GM18511 (cell line): ENCODE measurements around the gene RPH3AL.

ENCODE experiments used
- ATAC-seq: cut with Tn5 transposase; IDR thresholded peaks from one replicate; pipeline ENCODE4 v1.9.1; 2021; ENCODE audit warnings: mild to moderate bottlenecking, moderate library complexity; ENCODE audit not compliant: unreplicated experiment

RPH3AL gene

DNA sequence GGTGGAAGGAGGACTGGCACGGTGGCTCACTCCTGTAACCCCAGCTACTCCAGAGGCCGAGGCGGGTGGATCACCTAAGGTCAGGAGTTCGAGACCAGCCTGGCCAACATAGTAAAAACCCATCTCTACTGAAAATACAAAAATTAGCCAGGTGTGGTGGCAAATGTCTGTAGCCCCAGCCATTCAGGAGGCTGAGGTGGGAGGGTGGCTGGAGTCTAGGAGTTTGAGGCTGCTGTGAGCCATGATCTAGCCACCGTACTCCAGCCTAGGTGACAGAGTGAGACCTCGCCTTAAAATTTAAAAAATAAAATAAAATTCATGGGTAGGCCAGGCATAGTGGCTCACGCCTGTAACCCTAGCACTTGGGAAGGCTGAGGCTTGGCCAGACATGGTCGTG, 1.2 kb upstream of the RPH3AL start:
- no peak for ATAC-seq

DNA sequence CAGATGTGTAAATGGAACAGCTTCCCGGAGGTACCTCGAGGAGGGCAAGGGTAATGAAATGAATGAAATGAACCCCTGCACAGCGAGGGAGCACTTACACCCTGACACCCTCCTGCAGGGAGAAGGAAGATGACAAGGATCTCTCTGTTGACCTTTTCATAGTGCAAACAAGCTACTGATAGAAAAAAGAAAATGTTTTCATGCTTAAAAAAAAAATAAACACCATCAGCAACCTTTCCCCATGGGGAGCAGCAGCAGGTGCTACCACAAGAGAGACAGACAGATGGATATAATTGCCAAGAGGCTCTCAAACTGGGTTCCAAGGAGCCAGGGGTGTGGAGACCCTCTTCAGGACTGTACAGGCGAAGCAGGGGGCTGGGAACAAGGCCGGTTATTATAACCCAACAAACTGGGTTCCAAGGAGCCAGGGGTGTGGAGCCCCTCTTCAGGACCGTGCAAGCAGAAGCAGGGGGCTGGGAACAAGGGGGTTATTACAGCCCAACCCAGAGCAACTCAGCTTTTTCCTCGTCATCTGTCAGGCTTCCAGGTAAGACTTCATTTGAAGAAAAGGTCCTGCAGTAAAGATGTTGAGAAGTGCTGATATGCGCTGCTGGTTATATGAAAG, 718 bp upstream of the RPH3AL start:
- ATAC-seq: no peak

DNA sequence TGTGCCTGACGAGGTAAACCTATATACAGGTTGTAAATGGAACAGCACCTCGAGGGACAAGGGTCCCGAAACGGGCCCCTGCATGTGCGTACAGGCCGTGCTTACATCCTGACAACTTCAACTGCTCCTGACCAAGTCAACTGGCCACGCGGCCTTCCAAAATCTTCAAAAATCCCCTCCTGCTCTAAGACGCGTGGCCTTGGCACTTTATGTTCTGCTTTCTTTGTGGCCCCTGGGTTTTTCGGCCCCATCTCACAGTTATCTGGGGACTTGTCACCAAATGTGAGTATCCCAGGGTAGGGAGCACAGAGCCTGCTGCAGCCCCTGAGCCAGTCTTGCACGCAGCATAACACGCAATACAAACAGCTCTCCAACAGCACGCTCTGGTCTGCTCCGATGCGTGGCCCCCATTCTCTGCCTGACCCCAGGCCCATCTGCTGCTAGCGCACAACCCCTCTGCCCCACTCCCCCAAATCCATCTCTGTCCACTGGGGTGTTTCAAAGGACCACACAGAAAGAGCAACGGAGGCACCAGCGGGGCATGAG, 659 bp downstream of the RPH3AL start:
- no peak for ATAC-seq

DNA sequence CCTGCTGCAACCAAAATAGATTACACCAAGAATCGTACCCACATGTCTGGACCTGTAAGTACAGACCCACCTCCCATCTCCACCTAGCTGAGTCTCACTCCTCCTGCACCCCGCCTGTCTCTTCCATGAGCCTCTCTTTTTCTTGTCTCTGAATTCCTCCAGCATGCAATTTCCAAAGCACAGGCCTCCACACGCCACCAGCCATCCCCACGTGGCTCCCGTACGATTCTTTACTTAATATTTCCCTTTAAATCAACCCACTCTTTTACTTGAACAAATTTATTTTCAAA, 1.2 kb downstream of the RPH3AL start:
- no peak for ATAC-seq

DNA sequence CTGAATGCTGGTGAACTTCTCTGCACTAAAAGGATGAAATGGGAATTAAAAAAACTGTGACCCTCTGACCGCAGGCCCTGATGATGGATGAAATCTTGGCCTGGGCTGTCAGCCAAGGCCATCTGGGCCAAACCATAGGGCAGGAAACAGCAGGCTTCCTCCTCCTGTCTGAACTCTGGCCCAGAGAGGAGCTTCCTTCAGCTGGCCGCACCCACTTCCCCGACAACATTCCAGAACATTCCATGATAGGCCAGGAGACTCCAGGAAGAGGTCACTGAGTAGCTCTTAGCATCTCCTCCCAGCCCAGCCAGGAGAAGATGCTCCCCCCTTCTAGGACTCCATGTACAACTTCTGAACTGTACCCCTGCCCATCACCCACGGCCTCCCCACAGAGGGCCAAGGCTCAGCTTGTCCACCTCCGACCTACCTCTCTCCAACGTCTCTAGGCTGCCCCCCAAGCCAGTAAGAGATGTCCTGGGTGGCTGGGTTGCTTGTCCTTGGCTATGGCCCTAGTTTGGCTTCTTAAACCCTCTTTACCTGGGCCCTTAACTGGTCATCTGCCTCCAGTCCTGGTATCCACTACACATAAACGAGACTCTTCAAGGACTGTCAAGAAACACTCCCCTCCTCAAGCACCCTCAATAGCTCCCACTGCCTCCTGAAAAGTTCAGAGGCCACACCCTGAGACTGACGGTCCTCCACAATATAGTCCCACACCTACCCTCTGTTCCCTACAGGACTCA, 1.7 kb downstream of the RPH3AL start:
- no peak for ATAC-seq

DNA sequence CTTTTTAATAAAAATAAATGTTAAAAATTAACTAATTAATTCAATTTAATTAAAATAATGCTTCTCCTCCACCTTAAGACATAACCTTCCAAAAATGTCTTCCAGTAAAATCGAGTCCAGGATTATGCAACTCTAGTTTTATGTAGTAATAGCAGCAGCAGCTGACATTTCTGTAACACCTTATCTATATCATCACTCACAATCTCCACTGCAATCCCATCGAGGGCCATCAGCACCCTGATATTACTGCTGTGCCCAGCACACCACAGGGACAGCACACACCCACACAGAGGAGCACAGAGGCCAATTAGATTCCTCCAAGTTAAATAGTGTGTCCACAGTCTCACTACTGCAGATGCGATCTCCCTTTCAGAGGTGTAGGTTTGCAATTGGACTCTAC, 2.9 kb downstream of the RPH3AL start:
- no peak for ATAC-seq

DNA sequence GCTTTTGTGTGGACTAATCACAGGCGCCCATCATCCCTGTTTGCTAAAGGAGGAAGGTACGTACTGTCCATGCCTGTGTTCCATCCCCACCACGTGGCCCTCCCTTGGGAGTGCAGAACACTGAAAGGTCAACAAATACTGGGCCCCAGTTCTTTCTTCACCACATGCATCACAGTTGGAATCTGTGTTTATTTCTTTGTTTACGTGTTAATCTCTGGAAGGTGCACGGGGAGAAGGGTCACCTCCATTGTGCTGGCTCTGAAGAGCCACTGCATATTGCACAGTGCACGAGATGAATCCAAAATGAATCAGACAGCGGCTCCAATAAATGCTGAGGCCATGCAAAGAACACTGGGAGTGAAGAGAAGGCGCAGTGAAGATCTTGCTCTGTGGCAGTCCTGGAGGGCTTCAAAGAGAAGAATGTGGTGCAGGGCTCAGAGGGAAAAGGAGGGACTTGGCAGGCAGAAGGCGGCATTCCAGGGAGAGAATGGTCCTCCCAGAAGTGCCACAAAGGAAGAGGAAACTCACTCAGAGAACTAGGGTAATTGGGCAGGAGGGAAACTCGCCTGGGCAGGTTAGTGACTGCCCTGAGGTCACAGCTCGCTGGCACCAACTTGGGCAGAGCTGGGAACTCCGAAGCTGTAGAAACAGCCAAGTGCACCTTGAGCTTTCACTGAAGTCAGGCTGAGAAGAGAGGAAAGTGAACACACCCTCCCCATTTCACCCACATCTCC, 3.7 kb downstream of the RPH3AL start:
- no peak for ATAC-seq

DNA sequence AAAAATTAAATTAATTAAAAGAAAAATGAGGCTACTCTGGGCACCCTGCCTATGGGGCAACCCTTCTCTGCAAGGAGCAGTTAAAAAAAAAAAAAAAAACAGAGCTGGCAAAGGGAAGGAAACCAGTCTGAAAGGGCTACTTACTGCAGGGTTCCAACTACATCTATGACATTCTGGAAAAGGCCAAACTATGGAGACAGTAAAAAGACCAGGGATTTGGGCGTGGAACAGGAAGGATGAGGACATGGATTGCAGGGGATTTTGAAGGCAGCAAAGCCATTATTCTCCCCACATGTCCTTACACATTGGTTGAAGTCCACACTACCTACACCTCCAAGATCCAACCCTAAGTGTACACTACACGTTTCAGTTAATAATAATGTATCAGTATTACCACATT, 4.6 kb downstream of the RPH3AL start:
- no peak for ATAC-seq

DNA sequence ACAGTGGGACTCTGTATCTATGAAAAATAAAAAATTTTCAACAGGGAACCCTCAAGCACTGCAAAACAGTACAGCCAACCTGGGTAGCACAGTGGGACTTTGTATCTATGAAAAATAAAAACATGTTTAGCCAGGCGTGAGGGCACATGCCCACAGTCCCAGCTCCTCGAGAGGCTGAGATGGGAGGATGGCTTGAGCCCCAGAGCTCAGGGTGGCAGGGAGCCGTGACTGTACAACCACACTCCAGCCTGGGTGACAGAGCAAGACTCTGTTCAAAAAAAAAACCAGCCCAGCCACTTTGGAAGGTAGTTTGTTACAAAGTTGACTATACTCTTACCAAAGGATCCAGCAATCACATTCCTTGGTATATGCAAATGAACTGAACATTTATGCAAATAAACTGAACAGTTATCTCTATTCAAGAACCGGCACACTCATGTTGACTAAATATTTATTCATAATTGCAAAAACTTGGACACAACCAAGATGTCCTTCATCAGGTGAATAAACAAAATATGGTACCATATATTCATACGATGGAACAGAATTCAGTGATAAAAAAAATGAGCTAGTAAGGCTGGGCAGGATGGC, 5.2 kb downstream of the RPH3AL start:
- ATAC-seq: no peak

DNA sequence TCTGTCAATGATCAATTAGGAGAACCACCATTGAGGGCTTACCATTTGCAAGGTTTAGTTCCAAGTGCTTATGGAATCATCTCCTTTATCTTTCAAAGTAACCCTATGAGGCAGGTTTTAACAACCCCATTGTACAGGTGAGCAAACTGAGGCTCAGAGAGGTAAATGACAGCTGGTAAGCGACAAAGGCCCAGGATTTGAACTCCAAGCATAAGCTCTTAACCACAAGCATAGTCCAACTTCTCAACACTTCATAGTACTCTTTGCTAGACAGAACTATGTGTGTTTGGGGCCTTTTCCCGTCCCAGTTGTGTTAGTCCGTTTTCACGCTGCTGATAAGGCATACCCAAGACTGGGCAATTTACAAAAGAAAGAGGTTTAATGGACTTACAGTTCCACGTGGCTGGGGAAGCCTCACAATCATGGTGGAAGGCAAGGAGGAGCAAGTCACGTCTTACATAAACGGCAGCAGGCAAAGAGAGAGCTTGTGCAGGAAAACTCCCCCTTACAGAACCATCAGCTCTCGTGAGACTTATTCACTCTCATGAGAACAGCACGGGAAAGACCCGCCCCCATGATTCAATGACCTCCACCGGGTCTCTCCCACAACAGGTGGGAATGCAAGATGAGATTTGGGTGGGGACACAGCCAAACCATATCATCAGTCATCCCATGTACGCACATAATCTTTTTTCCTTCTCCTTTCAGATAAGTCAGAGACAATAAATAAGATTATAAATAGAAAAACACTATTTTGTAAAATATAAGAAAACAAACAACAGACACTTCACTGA, 6.4 kb downstream of the RPH3AL start:
- ATAC-seq: no peak

DNA sequence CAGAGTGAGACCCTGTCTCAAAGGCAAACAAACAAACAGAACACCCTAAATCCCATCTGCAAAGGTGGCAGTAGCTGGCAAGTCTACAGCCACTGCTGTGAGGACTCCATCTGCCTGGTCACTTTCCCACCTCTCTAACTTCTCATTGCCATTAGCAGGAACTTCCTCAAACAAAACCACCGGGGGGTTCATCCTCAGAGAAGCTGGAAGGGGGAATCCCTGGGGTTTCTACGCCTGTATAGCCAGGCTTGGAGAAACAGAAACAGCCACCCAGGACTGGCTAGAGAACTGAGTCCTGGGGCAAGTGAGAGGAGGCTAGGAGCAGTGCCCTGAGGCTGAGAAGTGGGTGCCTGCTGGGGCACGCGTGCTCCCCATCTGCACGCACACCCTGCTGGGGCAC, 7.3 kb downstream of the RPH3AL start:
- ATAC-seq: no peak

DNA sequence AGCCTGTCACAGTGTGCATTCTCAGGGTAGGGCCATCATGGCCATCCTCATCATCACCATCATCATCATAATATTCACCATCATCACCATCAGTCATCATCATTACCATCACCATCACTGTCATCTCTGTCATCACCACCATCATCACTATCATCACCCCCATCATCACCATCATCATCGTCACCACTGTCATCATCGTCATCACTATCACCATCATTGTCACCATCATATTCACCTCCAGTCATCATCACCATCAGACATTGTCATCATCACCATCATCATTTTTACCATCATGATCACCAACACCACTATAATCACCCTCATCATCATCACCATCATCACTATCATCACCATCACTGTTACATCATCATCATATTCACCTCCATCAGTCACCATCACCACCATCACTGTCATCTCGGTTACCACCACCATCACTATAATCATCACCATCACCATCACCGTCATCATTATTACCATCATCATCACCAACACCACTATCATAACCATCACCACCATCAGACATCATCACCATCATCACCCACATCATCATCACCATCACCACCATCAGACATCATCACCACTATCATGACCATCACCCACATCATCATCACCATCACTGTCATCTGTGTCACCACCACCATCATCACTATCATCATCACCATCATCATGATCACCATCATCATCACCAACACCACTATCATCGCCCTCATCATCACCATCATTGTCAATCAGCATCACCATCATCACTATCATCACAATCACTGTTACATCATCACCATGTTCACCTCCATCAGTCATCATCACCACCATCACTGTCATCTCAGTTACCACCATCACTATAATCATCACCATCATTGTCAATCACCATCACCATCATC, 8.5 kb downstream of the RPH3AL start:
- ATAC-seq: no peak

DNA sequence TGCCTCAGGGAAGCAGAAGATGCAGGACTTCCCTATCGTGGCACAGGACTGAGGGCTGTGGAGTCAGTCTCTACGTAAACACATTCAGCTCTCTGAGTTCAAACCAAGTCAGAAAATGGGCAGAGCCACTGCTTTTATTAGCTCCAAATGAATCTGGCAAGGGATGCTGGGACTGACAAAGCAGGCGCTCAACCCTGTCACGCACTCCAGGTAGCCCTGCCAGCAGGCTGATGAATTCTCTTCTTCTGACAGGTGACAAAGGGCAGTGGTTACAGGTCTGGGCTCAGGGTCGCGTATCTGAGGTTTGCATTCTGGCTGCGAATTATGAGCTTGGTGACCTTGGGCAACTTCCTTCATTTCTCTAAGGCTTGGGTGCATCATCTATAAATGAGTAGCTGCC, 9.4 kb downstream of the RPH3AL start:
- ATAC-seq: no peak

DNA sequence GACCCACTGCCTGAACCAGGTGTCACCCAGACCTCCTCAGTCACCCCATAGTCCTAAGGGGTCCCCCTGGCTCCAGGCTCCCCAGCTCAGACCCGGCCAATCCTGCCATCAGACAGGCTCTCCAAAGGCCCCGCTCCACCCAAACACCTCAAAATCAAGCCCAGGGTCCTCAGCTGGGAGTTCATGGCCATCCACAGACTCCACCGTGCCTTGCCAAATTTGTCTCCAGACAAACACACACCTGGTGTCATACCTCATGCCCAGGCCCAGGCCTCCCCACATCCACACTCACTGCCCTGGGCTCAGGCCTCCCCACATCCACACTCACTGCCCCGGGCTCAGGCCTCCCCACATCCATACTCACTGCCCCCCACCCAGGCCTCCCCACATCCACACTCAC, 12.5 kb downstream of the RPH3AL start:
- ATAC-seq: no peak

DNA sequence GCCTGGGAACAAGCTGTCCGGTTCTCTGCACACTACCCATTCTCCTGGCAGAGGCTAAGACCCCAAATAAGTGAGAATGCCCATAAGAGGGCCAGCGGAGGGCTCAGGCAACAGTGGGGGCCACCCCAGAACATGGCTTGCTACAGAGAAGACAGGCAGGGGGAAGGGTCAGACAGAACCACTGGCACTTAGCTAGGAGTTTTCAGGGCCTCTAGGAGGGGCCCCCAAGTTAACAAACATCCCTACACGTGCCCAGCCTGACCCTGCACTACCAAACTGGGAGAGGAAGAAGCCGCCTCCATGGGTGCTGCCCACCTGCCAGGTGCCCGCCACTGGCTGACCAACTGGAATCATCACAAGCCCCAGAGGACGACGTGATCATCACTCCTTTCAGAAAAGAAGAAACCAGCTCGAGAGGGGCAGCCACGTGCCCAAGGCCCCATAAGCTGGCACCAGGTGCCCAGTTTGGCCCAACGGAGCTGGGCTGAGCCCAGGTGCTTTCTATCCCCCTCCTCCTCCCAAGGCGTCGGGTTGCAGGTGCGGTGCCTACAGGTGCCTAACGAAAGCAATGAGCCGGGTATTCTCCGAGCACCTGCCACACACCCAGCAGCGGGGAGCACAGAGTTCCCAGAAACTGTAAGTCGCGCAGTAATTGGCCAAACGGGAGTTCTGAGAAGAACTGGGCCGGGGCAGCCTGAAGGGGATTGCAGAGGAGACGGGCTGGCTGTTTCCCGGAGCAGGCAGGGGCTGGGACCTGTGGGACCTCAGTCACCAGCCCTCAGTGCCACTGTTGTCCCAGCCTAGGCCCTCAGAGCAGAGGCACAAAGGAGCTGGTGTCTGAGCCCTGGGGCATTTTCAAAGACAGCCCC, 13.2 kb downstream of the RPH3AL start:
- ATAC-seq: no peak

DNA sequence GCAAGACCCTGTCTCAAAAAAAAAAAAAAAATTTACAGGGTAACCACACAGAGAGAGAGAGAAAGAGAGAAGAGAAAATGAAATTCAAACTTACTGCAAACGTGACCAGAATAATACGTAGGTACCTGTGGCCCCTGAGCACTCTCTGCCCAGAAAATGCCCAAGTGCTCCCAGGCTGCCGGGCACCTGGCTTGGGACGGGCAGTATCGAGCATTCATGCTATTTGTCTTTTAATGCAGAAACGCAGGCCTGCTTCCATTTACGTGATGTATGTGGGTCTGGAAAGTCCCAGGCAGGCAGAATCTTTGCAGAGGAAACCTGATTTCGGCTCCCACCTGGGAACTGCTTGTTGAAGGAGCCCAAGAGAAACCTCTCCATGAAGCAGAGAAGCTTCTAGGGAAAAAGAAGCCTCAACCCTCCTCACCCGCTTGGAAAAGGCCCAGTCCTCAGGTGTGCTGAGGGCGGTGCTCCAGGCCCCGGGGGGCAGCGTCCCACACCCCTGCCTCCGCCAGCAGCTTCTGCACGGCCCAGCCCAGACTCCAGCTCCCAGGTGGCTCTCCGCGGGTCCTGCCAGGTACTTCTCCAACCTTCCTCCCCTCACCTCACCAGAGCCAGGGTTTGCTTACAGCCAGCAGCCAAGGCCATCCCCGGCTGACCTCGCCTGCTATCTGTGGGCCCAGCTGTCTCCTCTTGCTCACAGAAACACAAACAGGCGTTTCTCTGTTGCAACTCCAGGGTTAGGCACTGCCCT, 14.0 kb downstream of the RPH3AL start:
- no peak for ATAC-seq

DNA sequence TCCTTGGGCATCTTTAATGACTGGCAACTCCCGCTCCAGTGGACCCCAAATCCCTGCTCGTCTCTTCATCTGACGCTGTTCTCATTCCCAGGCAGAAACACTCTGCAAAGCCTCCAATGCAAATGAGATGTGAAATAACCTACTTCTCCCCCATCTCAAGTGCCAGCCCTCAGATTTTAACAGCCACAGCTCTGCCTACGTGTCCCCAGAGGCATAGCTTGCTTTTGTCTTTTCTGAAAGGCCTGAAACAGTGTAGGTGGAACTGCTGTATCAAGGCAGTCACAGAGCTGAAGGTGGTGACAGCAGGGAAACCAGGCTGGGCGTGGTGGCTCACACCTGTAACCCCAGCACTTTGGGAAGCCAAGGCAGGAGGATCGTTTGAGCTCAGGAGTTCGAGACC, 14.7 kb downstream of the RPH3AL start:
- ATAC-seq: no peak

DNA sequence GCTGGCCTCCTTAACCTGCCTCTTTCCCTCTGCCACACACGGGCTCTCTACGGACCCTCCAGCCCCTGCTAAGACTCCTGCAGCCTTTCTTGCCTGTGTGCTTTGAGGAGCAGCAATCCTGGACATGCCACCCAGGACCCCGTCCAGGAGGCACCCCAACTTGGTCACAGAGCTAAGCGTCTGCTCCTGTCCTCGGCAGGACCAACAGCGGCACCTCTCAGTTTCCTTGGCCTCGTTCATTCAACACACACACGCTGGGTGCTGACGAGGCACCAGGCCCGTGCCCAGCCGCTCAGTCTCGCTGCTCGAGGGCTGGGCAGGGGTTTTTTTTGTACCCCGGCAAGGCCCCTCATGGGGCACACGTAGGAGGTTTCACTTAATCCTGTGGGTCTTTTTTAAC, 15.2 kb downstream of the RPH3AL start:
- no peak for ATAC-seq
